HG03571 (cell line): Measurements from ENCODE around the gene ABCD1.
"Not testable (repeated sequence)": the region's sequence is repeated elsewhere in the genome, so short reads cannot be mapped to it uniquely, and the experiment has no call there.

Experiments used
- ATAC-seq: cut with Tn5 transposase; IDR thresholded peaks from one replicate; pipeline ENCODE4 v1.9.1; 2021; ENCODE audit not compliant: unreplicated experiment

The ABCD1 gene

DNA sequence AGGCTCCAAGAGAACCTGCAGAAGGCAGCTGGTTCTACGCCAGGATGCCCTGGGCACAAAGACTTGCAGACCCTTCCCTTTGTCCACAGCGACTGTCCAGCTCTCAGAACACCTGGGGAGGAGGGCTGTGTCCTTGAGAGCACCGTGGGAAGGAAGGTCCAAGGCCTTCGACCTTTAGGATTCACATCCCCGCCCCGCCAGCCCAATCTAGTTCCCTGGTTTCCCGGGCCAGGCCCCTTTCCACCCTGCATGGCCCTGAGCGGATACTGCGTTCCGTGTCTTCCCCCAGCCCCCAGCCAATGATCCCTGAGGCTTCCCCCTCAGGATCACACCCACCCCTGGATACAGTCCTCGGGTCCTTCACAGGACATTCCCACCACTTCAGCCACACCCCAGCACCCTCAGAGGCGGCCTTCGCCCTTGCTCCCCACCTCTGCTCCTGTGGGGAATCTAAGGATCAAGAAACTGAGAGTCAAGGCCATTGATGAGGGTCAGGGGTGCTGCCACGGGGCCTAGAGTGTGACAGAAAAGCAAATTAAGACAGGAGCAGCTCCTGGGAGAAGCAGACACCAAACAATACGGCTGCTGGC is 9.1 kb downstream of the ABCD1 start:
- ATAC-seq, result no peak

DNA sequence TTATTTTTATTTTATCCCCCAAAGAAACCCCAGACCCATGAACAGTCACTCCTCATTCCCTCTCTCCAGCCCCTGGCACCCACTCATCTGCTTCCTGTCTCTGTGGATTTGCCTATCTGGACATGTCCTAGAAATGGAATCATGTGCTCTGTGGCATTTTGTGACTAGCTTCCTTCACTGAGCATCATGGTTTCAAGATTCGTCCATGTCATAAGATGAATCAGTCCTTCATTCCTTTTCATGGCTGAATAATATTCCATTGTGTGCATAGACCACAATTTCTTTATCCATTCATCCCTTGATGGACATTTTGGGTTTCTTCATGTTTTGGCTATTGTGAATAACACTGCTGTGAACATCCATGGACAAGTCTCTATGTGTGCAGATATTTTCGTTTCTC is 10.2 kb downstream of the ABCD1 start:
- no peak for ATAC-seq

DNA sequence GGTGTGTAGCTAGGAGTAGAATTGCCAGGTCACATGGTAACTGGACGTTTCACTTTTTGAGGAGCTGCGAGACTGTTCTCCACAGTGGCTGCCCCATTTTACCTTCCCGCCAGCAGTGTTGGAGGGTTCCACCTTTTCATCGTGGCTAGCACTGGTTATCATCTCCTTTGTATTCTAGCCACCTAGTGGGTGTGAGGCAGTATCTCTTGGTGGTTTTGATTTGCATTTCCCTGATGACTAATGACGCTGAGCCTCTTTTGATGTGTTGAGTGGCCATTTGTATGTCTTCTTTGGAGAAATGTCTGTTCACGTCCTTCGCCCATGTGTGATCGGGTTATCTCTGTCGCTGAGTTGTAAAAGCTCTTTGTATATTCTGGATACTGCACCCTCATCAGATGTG is 10.6 kb downstream of the ABCD1 start:
- ATAC-seq, result no peak

DNA sequence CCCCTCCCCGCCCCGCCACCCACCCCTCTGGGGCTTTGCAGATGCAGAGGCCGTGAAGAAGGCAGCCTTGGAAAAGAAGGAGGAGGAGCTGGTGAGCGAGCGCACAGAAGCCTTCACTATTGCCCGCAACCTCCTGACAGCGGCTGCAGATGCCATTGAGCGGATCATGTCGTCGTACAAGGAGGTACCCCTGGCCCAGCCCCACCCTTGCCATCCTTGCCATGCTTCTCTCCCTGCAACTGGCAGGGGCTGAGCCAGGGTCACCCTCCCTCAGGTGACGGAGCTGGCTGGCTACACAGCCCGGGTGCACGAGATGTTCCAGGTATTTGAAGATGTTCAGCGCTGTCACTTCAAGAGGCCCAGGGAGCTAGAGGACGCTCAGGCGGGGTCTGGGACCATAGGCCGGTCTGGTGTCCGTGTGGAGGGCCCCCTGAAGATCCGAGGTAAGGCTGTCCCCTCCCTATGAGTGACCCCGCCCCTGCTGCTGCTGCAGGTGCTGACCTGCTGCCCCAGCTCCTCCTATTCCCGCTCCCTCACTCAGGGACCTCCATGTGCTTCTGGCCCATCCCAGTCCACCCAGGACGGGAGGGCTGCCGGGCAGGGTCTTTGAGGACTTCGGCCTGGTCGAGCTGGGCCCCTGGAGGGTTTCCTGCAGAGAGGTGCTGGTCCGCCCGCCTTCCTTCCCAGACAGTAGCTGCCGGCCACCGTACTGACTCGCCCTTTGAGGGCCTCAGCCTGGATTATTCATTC is 11.6 kb downstream of the ABCD1 start:
- no peak for ATAC-seq

DNA sequence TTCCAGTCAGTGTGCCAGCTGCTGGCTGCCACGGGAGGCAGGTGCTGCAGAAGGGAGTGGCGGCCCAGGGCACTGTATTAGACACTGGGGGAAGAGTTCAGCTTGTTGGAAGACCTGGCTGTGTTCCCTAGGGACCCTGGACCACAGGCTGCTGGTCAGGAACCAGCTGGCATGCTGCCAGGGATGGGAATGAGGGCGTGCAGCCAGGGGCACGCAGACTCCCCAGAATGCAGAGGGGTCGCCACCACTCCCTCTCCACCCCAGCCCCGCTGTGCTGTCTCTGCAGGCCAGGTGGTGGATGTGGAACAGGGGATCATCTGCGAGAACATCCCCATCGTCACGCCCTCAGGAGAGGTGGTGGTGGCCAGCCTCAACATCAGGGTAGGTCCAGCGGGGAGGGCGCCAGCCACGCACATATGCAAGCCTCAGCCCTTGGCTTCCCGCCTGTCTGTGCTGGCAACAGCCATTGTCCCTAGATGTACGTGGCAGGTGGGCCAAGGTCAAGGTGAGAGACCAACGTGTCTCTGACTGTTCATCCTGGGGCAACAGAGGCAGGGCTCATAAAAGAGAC is 12.3 kb downstream of the ABCD1 start:
- no peak for ATAC-seq

DNA sequence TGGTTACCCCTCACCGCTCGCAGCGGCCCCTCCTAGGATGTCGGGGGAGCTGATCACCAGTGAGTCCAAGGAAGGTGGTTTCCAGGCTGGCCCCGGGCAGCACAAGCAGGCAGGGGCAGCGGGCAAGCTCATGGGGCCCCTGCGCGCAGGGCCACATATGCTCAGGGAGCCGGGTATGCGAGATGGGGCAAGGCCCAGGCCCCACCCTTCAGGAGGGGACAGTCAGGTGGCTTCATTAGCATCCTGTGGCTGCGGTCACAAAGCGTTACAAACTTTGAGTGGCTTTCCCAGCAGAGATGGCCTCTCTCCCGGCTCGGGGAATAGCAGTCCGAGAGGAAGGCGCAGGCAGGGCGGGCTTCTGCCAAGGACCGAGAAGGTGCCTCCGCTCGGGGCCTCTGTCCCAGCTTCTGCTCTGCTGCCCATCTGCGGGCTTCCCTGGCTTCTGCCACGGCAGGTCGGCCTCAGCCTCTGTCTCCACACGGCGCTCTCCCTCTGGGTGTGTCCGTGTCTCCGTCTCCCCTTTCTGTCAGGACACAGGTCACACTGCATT is 13.5 kb downstream of the ABCD1 start:
- no peak for ATAC-seq

DNA sequence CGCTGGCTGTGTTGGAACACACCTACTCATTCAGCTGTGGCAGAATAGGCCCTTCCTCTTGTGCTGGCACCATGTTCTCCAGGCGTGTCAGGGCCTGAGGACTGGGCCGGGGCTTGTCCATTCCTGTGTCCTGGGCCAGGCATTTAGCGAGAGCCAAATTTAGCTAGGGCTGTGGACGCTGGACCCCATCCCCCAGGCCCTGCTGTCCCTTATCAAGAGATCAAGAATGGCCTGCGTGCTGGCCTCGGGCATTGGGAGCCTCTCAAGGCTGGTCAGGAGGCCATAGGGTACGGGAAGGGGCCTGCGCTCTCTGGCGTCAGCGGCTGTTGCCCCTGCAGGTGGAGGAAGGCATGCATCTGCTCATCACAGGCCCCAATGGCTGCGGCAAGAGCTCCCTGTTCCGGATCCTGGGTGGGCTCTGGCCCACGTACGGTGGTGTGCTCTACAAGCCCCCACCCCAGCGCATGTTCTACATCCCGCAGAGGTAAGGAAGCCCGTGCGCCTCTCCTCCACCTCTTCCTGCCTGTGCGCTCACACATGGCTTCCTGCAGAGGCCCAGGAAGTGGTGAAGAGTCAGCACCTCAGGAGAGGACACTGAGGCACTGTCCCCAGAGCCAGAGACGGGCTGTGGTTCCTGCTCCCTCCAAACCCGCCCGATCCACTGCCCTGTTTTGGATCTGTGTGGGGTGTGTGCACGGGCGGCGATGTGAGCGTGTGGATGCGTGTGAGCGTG is 15.3 kb downstream of the ABCD1 start:
- ATAC-seq, result no peak

DNA sequence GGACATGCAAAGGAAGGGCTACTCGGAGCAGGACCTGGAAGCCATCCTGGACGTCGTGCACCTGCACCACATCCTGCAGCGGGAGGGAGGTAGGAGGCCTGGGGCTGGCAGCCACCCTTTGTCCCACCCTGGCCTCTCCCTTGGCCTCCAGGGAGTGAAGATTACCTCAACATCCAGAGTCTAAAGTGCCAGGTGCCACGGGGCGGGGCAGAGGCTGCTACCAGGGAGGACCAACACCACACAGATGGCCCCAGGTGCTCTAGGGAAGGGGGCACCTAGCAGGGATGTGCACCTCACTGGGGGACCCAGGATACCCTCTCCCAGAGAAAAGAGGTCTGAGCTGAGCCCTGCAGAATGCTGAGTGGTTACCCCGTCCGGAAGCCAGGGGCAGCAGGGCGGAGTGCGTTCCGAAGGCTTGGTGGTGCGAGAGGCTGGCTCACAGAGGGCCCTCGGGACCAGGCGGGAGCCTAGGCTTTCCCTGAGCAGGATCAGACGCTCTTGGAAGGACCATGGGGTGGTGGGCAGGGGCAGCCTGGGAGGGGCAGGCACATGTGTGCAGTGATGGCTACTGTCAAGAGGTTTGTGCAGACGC is 16.1 kb downstream of the ABCD1 start:
- no peak for ATAC-seq

DNA sequence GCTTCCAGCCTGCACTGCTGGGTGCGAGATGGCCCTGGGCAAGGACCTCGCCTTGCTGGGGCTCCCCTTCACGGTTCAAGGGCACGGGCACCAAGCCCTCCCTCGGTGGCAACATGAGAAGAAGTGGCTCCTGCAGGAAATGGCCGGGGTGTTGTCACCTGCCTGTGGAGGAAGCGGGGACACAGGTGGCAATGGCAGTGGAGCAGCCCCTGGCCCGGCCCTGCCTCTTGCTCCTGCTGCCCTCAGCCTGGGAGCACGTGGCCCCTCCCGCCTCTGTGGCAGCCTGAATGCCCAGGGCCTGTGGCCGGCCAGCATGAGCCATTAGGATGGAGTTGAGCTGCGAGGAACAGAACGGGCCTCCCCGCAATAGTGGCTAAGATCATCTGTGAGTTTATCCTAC is 16.8 kb downstream of the ABCD1 start:
- no peak for ATAC-seq

DNA sequence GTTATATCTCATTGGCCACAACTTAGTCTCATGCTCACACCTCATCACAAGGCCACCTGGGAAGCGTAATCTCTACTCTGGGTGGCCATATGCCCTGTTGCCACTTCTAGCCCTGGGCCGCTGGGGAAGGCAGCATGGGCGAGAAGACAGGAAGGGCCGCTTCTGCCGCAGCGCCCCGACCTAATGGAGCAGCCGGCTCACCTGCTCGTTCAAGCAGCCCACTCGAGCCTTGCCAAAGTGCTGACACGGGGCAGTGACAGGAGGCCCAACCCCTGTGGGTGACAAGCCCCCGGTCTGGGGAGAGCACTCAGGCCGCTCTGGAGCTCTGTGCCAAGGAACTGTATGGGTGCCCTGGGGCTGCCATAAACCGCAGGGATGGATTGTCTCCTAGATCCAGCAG is 17.5 kb downstream of the ABCD1 start:
- ATAC-seq, result not testable (repeated sequence)

DNA sequence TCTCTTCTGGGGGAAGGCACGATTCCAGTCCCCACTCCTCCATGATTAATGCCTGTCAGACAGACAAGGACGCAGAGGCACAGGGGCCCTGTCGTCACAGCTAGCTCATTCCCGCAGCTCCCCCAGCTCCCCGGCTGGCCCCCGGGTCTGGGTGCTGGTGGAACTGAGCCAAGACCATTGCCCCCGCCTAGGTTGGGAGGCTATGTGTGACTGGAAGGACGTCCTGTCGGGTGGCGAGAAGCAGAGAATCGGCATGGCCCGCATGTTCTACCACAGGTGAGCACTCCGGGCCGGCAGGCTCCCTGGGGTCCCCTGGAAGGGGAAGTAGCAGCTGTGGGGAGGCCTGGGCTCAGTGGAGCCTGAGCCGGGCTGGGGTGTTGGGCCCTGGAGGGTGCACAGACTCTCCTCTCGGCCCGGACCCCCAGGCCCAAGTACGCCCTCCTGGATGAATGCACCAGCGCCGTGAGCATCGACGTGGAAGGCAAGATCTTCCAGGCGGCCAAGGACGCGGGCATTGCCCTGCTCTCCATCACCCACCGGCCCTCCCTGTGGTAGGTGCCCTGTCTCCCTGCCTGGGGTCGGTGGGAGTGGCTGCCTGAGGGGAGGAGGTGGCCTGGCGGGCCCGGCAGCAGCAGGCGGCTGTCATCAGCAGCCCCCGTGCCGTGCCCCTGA is 18.3 kb downstream of the ABCD1 start:
- not testable (repeated sequence) for ATAC-seq

DNA sequence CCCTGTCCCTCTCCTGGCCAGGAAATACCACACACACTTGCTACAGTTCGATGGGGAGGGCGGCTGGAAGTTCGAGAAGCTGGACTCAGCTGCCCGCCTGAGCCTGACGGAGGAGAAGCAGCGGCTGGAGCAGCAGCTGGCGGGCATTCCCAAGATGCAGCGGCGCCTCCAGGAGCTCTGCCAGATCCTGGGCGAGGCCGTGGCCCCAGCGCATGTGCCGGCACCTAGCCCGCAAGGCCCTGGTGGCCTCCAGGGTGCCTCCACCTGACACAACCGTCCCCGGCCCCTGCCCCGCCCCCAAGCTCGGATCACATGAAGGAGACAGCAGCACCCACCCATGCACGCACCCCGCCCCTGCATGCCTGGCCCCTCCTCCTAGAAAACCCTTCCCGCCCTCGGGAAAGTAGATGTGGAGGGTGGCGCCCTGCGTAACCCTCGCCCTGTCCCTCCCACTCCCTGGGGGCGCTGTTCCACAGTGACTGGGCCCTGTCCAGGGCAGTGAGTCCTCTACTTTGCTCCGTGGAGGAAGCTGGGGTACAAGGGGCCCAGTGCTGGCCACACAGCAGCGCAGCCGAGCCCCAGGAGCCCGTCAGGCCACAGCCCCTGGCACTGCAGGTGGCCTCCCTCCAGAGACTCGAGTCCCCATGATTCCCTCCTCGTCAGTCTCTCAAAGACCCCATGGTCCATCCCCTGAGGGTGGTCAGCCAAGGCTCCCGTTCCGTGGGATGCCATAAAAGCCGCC is 19.0 kb downstream of the ABCD1 start:
- not testable (repeated sequence) for ATAC-seq

DNA sequence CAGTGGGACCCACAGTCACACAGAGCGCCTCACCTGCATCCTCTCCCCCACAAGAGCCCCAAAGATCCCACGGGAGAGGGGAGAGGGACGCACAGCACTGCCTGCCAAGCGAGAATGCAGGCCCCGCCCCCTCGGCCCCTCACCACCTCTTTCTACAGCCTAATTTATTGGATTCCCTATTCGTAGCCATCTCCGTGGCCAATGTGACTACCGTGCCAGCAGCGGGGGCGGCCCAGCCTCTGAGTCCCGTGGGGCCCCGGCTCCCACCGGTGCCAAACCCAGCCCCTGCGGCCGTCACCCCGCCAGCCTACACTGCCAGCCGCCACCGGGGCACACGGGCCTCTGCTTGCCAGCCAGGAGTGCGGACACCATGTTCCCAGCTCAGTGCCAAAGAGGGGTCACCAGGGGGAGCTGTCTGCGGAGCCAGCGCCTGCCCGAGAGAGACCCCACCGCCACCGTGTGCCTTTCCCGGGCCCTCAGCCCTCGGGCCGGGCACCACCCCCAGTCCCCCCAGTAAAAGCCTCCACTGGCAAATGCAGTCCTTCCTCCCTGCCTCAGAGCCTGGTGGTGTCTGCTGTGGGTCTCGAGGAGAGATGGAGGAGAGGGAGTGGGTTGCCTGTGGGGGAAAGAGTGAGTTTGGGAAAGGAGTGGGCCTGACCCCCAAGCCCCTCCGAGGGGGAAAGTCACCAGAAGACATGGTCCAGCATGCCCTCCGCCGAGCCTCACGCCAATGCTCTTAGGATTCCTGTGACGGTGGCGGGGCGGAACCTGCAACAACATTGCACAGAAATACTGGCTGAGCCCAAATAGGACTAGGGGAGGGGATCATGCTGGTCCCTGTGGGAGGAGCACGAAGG is 19.8 kb downstream of the ABCD1 start:
- ATAC-seq, result no peak

DNA sequence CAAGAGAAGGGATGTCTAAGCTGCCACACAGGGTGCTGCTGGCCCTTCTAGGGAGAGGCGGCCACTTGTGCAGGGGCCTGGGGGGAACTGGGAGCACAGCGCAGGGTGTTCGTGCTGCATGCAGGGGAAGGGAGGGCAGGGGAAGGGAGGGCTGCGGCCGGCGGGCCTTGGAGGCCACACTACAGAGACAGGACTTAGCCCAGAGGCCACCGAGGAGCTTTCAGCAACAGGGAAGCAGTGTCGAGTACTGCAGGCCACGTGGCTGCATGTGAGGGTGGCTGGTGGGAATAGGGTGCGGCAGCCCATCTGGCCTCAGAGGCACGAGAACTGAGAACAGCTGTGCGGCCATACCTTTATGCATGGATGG is 20.4 kb downstream of the ABCD1 start:
- ATAC-seq, result not testable (repeated sequence)

DNA sequence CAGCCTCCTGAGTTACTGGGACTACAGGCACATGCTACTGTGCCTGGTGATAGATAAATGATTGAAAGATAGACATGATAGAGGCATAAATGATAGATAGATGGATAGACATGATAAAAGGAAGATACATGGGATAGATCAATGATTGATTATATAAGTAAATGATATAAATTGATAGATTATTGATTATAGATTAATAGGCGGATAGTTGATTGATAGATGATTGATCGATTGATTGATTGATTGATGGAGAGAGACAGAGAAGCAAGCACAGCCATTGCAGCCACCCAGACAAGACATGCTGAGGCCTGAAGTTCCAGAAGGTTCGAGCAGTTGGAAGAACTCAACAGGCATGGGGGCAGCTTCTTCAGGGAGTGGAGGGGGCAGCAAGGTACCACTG is 21.7 kb downstream of the ABCD1 start:
- ATAC-seq, result no peak

DNA sequence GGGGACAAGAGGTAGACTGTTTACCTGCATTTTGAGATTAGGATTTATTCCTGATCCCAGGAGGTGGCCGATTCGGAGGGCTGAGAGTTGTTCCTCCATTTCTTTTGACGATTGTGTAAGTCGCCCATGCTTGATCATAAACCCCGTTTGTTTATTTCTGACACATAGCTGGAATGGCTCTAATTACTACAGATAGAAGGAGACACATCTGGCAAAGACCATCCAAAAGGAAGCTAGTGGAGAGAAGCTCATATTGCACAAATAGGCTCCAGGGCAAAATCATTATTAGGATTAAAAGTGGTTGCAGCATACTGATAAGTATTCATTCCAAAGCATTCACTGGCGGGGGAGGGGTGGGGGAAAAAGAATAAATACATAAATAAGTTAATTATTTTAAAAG is 22.3 kb downstream of the ABCD1 start:
- not testable (repeated sequence) for ATAC-seq

DNA sequence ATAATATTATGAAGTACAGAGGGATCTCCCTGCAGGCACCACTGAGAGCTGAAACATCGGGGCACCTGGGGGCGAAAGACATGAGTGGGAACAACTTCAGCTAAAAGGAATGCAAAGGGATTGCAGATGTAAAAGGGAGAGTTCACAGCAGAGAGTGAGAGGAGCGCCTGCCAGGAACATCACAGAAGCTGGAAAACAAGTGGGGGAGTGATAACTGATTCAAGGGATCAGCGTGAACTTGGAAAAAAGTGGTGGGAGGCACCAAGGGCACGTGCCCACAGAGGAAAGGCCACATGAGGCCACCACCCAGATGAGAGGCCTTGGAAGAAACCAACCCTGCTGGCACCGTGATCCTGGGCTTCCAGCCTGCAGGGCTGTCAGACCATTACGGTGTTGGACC is 24.4 kb downstream of the ABCD1 start:
- ATAC-seq, result not testable (repeated sequence)

DNA sequence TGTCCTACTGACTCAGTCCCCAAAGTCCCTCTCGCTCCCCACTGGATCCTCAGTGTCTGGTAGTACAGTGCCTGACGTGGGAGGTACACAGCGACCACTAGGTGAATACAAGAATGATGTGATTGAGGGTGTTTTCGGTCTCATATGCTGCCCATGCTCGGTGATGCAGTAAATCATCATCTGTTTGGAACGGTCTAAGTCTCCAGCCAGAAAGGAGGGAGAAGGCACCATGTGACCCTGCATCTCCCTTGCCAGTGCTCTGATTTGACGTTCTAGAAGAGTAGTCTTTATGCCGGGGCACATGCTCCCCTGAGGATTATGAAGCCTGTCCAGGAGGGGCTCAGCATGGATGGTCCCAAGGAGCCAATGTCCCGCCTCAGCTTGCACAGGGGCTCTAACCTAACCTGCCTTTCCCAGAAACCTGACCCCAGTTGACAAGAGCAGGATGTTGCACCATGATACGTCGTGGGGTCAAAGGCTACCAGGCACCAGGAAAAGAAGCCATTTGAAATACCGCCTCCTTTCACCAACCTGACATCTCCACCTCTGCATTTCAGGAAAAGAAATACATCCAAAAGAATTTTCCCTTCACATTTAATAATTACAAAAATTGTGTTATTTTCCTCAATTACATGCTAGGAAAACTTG is 25.6 kb downstream of the ABCD1 start:
- ATAC-seq, result no peak

DNA sequence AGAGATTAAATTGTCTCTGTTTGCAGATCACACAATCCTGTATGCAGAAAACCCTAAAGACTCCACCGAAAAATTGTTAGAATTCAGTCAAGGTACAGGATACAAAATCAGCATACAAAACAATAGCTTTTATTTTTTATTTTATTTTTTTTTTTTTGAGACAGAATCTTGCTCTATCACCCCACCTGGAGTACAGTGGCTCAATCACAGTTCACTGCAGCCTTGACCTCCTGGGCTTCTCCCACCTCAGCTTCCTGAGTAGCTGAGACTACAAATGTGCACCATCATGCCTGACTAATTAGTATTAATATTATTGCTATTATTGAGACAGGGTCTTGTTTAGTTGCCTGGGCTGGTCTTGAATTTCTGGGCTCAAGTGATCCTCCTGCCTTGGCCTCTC is 30.5 kb downstream of the ABCD1 start:
- no peak for ATAC-seq
